Heart left ventricle (tissue), 13 donors: ENCODE measurements around the gene STAB1.

Experiments used
- CTCF ChIP-seq, 12 donors: fragments of 200-600 bp; sonication (generic) in 4 of 12; IDR thresholded peaks; one replicate each; pipeline versions ENCODE4 v1.5.0 to v1.8.0; 2018 to 2022; ENCODE audit warnings: antibody characterized with exemption in 12 of 12, mild to moderate bottlenecking in 5 of 12
- POLR2A ChIP-seq, 2 donors: fragments of 450-650 bp; IDR thresholded peaks; one replicate each; pipeline ENCODE4 v1.6.1; 2017; ENCODE audit warnings: antibody characterized with exemption in 2 of 2, mild to moderate bottlenecking in 2 of 2, moderate library complexity in 2 of 2
- donor health status: ischemic (EF 13 %, LVEDD 7.1; RV severe dilation, severe dysfunction).
- donor health status: DM: no; HTN: yes; CAD: no.
- donor health status: DM: no; HTN: no; CAD: no.
- donor health status: ischemic (EF 25% LVEDD 6.9; RV normal size, moderate dysfunction).
- donor health status: ischemic (EF 25% LVEDD 5.7; RV mildly dilated, moderate dysfunction).
- donor health status: ischemic (EF 35%, LVEDD 5.7; RV mildly dilated, moderate dysfunction).
- donor health status: nonischemic (EF 11% LVEDD 7.7; RV severe dilation, severe dysfunction).
- donor health status: DM: yes; HTN: yes; CAD: no.
- donor health status: PGD.
- donor health status: ischemic (EF 29% LVEDD 5.4; RV normal size, mild dysfunction).
- donor health status: nonischemic (EF 23%, LVEDD 6.1; RV moderate dilation, normal function).

- no peak for TF ChIP-seq CTCF (IDR thresholded peaks at IDR 0.05)
- no peak for TF ChIP-seq POLR2A (IDR thresholded peaks at IDR 0.05)
These were observed 43.0 kb upstream of the STAB1 start for GRCh38 chr3:52452126-52452525.
